ENCODE data around the gene SLC66A1. TPM values are rescaled to one million over a fixed set of nuclear protein-coding genes. Genes with fewer than 3 reads are reported as not detected.
A peak's percentile ranks its signal among the peaks of the same experiment; 100 is the strongest.

The SLC66A1 gene
- total and polyA plus RNA-seq, 9 of the 15 experiments (the other 6 are each of a cell fraction or from before 2014, with no cell fraction given), result 1.2 to 40.8 (median 18.6) TPM

- TF ChIP-seq E2F6 (IDR thresholded peaks at IDR 0.05; ENCODE audit: borderline replicate concordance in 1 of 2, extremely low read depth in 1 of 2, insufficient read depth in 1 of 2, insufficient read length in 1 of 2, low read depth in 1 of 2, low read length in 1 of 2, poor library complexity in 1 of 2, severe bottlenecking in 1 of 2) (no peak), TAF15 (IDR thresholded peaks at IDR 0.05; ENCODE audit: low read depth, low read length) (no peak), ETV5 (CRISPR knock-in tag; IDR thresholded peaks at IDR 0.05; ENCODE audit: low read depth) (no peak), ADNP (tag; IDR thresholded peaks at IDR 0.05) (no peak), ZNF445 (CRISPR knock-in tag; IDR thresholded peaks at IDR 0.05; ENCODE audit: low read depth) (no peak), ZBTB33 (CRISPR knock-in tag; IDR thresholded peaks at IDR 0.05) (no peak), FUS (optimal IDR thresholded peaks at IDR 0.05; ENCODE audit: low read depth, low read length) (no peak), TAL1 (IDR thresholded peaks at IDR 0.05) (0 out of 2 replicates have a peak, but pooled peaks have one; percentile 47), MIER1 (IDR thresholded peaks at IDR 0.05; ENCODE audit: low read depth) (peak; percentile 47; the same call in 1 of the 2 replicates), E2F1 (CRISPR knock-in tag; IDR thresholded peaks at IDR 0.05) (no peak), ZNF253 (CRISPR knock-in tag; conservative IDR thresholded peaks at IDR 0.05) (no peak), E2F4 (CRISPR knock-in tag; IDR thresholded peaks at IDR 0.05; ENCODE audit: low read depth) (no peak), GABPB1 (CRISPR knock-in tag; IDR thresholded peaks at IDR 0.05) (no peak), ZMIZ1 (IDR thresholded peaks at IDR 0.05; ENCODE audit: low read depth in 2 of 2, low read length in 2 of 2) (peak in 1 of 2 experiments; percentile 44; a peak in 1 of 4 replicates), CSDE1 (IDR thresholded peaks at IDR 0.05) (peak; percentile 37; a peak in 1 of 4 replicates), PYGO2 (tag; IDR thresholded peaks at IDR 0.05) (no peak), BDP1 (IDR thresholded peaks at IDR 0.05; ENCODE audit: insufficient read depth, insufficient read length) (no peak), SMAD3 (CRISPR knock-in tag; conservative IDR thresholded peaks at IDR 0.05) (no peak)
Measured at GRCh38 chr1:19312782-19313635, 883 bp downstream of the SLC66A1 start (continued).

All from K562 (cell line).